HG03159 (cell line): ENCODE data around the gene GPR83.
"Not testable (repeated sequence)": the region's sequence is repeated elsewhere in the genome, so short reads cannot be mapped to it uniquely, and the experiment has no call there.

Experiments used
- ATAC-seq: cut with Tn5 transposase; IDR thresholded peaks from one replicate; pipeline ENCODE4 v1.9.1; 2021; ENCODE audit warnings: mild to moderate bottlenecking, moderate library complexity; ENCODE audit not compliant: unreplicated experiment

GPR83 gene

GRCh38 chr11:94376841-94377240, 24.4 kb downstream of the GPR83 start:
- ATAC-seq = no peak

DNA sequence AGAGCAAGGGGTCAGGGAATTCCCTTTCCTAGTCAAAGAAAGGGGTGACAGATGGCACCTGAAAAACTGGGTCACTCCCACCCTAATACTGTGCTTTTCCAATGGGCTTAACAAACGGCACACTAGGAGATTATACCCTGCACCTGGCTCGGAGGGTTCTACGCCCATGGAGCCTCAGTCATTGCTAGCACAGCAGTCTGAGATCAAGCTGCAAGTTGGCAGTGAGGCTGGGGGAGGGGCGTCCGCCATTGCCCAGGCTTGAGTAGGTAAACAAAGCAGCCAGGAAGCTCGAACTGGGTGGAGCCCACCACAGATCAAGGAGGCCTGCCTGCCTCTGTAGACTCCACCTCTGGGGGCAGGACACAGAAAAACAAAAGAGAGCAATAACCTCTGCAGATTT, 30.6 kb downstream of the GPR83 start:
- not testable (repeated sequence) for ATAC-seq

- ATAC-seq = not testable (repeated sequence)
Measured at GRCh38 chr11:94350850-94351563, 50.2 kb downstream of the GPR83 start.

DNA sequence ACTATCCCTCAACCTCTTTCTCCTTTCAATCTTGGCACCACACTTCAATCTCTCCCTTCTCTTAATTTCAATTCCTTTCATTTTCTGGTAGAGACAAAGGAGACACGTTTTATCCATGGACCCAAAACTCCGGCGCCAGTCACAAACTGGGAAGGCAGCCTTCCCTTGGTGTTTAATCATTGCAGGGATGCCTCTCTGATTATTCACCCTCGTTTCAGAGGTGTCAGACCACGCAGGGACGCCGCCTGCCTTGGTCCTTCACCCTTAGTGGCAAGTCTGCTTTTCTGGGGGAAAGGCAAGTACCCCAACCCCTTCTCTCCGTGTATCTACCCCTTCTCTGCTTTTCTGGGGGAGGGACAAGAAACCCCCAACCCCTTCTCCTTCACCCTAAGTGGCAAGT, 54.9 kb downstream of the GPR83 start:
- not testable (repeated sequence) for ATAC-seq

- no peak for ATAC-seq
Measured at GRCh38 chr11:94343495-94343894, 57.7 kb downstream of the GPR83 start.

DNA sequence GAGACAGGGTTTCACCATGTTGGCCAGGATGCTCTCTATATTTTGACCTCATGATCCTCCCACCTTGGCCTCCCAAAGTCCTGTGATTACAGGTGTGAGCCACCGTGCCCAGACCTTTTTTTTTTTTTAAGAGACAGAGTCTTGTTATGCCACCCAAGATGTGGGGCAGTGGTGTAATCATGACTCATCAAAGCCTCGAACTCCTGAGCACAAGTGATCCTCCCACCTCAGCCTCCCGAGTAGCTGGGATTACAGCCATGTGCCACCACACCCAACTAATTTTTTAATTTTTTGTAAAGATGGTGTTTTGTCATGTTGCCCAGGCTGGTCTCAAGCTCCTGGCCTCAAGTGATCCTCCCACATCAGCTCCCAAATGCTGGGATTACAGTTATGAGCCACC, 59.0 kb downstream of the GPR83 start:
- ATAC-seq = no peak

DNA sequence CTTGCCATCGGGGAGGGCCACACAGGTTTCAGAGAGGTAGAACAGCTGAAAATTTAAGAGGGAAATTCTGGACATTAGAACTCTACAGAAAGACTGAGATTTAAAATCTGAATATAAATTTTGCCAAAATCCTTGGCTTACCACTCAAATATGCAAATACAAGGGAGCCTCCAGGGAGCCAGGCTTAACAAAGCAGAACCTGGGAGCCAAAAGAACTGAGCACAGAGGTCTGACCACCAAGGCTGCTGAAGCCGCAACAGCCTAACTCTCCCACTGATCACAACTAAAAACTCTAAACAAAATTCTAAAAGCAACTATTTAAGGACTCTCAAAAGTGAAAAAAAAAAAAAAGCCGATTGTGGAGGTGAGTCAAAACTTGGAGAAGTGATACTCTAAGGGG, 62.6 kb downstream of the GPR83 start:
- no peak for ATAC-seq

GRCh38 chr11:94336033-94336432, 65.2 kb downstream of the GPR83 start:
- no peak for ATAC-seq

GRCh38 chr11:94332814-94333213, 68.4 kb downstream of the GPR83 start:
- no peak for ATAC-seq

DNA sequence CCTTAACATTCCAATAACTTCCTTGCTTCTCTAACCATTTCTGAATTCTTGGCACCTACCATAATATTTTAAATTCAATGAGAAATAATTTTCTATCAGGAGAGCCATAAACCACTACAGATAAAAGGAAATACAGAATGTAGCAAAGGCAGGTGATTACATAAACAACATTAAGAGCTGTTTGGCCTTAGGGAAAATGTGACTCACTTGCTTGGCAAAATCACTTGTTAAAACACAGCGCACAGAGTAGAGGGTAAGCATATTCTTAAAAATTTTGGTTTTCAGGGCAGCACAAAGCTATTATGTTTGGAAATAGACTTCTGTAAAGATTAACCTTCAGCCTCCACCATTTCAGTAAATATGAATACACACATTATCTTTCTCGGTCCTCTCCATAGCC, 70.4 kb downstream of the GPR83 start:
- ATAC-seq = no peak

DNA sequence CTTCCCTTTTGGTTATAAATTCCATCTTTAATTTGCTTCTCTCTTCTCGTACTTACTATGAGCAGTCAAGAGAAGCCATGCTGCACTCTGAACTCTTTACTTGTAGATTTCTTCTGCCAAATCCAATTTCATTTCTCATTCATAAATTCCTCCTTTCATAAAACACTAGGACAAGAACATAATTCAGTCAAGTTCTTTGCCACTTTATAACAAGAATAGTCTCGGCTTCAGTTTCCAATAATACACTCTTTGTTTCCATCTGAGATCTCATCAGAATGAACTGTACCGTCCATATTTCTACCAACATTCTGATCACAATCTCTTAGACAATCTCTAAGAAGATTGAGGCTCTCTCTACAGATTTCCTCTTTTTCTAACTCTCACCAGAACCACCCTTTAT, 71.7 kb downstream of the GPR83 start:
- no peak for ATAC-seq

GRCh38 chr11:94328587-94329080, 72.6 kb downstream of the GPR83 start:
- no peak for ATAC-seq
